A549 treated with CpdA at 1 μM for 4 hours (cell line): ENCODE measurements around the gene TMTC1. TPM values are rescaled to one million over a fixed set of nuclear protein-coding genes. Genes with fewer than 3 reads are reported as not detected.

Source experiments
- total RNA-seq: library from RNA; stranded (reverse); fragments of 200-300 nt; extraction: Qiagen RNA extraction; gene quantifications from 5 replicates; pipeline ENCODE4 v1.2.3, GENCODE V29; 2022; ENCODE audit warnings: low read depth

TMTC1 gene
- 0.03 to 0.12 TPM (median 0.08 TPM) in 5 replicates for total RNA-seq

DNA sequence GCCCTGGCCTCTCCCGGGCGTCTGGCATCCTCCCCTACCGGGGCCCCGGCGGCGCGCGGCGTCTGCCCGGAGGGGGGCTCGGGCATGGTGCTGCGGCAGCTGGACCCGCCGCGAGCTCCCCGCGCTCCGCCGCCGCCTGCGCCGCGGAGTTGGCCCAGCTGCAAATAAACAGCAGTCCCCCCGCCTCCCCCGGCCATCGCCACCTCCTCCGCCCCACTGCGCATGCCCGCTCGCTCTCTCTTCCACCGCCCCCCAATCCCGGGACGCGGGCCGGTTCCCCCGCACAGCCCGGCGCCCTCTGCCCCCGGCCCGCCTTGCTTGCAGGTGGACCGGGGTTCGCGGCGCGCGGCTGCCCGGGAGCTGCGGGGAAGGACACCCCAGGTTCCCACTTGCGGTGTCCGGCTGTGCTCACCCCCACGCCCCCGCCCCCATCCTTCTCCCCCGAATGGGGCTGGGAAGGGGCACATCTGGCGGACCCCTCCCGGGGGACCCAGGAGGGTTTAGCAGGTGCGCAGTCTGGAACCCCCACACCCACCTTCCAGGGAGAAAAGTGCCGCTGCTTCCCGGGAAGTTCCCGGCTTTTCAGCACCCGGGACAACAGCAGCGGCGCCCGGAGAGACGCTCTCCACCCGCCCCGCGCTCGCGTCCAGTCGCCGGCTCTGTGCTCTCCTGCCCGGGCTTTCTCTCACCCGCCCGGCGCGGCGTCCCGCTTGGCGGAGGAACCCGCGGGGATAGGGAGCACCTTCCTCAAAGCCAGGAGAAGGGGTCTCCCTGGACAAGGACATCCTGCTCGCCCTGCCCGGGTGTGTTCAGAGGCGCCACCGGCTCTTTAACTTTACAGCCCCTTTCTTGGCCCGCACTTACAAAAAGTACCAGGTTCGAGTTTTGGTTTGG lies at the start of gene TMTC1:
Gene TMTC1 (minus strand): TSS at position 170 of the 894 bp plus-strand sequence. CDS start 191 bp downstream, outside the sequence.

DNA sequence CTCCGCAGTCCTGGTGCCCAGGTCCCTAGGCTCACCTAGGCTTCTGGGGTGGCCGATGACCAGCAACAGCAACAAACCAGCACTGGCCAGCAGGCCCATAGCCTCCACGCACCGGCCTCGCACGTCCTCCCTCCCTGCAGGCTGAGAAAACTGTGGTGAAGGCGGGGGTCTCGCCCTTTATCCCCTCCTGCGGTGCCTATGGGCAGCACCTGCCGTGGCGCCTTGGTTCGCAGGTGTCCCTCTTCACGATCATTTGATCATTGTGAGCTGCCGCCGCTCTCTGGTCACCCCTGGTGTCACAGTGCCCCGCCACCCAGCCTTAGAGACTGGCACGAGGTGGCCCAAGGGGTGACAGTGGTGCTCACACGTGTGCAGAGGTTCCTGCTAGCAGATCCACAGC lies 286.2 kb downstream of the TMTC1 start, which contains the start of gene OVCH1:
Gene OVCH1 (minus strand): TSS at position 99 of the 400 bp plus-strand sequence. CDS start 0 bp downstream, at position 99.

